ENCODE data around the gene APOB.

Gene APOB

DNA sequence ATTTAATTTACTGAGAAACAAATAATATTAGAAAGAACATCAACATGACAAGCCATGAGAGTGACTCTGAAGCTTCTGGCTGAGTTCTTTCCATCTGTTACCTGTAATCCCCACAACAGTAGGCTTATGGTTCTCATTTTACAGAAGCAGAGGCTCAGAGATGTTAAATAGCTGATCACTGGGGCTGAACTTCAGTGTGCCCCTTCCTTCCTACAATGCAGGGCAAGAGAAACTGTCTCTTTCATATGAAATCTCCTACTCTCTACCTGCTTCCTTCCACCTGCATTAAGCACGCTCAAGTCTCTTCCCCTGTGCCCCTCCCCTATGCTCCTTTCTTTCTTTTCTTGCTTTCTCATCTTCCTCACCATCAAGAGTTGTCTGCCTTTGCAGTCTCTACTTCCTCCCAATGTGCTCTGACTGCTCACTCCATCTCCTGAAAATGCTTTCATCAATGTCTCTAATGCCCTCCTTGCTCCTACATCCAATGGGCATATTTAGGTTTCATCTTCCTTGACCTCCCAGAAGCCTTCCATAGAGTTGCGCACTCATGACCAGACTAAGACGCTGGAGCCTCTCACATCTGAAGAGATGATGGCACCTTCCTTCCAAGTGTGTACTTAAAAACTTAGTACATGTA, 23.7 kb downstream of the APOB start:
- DNase-seq (ENCODE audit: extremely low read depth in 1 of 2, low read depth in 1 of 2): no peak

DNA sequence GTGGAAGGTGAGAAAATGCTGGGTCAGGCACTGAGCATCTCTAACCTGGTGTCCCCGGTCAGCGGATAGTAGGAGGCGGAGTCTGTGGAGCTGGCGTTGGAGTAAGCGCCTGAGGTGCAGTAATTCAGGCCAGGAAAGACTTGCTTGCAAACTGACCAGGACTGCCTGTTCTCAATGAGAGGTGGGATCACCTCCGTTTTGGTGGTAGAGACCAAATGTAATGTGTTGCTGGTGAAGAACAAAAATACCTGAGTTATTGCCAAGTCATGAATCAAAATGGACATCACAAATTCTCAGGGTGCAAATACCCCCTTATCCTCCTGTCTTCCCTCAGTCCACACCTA, 24.2 kb downstream of the APOB start:
- DNase-seq (ENCODE audit: extremely low read depth in 1 of 2, low read depth in 1 of 2): no peak

GRCh38 chr2:21019000-21019677, 24.7 kb downstream of the APOB start:
- DNase-seq (ENCODE audit: extremely low read depth in 1 of 2, low read depth in 1 of 2): no peak

- no peak for DNase-seq (ENCODE audit: extremely low read depth in 1 of 2, low read depth in 1 of 2)
Observed at GRCh38 chr2:21018290-21018689, 25.6 kb downstream of the APOB start.

- DNase-seq (ENCODE audit: extremely low read depth in 1 of 2, low read depth in 1 of 2): no peak
Observed at GRCh38 chr2:21017748-21018276, 26.1 kb downstream of the APOB start.

GRCh38 chr2:21015281-21015645, 28.6 kb downstream of the APOB start:
- DNase-seq (ENCODE audit: extremely low read depth in 1 of 2, low read depth in 1 of 2): no peak

DNA sequence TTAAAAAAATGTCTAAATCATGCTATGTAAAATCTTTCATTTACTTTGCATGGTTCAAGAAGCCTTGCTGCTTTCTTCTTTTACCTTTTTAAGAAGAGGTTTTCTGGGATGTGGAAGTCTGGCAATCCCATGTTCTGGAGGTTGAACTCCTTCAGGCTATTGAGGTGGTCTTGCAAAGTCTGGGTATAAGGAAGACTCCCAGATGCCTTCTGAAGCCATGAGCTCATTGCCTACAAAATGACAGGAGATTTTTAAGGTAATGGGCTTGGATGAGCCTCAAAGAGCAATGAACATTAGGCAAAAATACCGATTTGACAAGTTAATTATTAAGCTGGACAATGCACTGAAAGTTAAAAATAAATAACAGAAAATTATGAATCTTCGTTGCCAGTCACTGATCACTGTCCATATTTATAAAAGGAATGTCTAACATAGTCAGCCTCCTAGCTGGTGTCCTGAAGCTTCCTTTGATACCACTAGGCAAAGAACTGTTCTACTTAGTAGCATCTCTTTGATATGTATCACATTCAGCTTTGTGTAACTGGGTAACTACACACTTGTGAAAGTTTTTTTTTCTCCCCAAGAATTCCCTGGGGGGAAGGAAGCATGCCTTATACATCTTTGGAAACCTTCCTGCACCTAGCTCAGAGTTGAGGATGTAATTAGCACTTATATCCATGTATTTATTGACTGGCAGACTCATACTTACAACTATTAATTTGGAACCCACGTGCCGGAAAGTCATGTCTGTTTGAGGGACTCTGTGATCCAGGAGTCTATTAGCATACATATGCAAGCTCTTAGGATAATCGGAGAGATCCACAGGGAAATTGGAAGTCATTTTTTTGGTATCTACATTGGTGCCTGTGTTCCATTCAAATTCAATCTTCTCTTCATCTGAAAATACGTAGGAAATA, 29.3 kb downstream of the APOB start:
- DNase-seq (ENCODE audit: extremely low read depth in 1 of 2, low read depth in 1 of 2): no peak

DNA sequence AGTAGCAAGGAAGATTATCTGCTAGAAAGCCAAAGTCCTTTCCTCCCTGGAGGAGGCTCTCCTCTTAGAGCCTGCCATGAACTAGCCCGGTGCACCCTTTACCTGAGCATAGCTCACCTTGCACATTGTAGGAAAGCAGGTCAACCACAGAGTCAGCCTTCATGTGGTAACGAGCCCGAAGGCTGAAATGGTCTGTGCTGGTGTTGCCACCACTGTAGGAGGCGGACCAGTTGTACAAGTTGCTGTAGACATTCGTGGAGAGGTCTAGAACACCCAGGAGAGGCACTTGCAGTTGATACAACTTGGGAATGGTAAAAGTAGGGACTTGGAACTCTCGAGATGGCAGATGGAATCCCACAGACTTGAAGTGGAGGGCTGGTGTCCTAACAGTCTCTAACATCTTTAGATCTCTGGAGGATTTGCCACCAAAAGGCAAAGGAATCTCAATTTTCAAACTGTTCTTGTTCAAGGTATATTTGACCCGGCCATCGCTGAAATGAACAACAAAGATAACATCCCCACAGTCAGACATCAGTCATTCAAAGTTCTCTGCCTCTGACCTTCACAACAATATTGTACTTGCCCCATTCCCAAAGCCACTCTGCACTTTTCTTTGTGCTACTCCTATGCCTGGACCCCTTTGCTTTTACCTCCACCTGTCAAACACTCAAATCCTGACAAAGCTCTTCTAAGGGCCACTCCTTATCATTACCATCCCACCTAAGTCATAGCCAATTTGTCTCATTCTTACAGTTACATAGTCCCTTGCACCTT, 30.6 kb downstream of the APOB start:
- no peak for DNase-seq (ENCODE audit: extremely low read depth in 1 of 2, low read depth in 1 of 2)

DNA sequence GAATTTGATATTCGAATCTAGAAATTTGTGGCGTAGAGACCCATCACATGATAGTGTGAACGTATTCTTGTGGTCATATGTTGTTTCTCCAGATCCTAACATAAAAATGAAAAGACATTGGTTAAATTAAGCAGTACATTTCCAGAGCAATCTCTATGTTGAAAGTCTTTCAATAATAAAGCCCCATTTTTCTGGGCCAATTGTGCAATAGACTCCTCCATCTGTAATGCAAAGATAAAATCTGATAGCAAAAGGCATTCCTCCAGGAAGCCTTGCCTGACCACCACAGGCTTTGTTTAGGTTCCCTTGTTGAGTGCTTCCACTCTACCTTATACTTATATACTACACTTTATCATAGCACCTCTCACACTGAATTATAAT, 31.3 kb downstream of the APOB start:
- DNase-seq (ENCODE audit: extremely low read depth in 1 of 2, low read depth in 1 of 2): no peak

- DNase-seq (ENCODE audit: extremely low read depth in 1 of 2, low read depth in 1 of 2): no peak
Observed at GRCh38 chr2:21011876-21012556, 31.9 kb downstream of the APOB start.

DNA sequence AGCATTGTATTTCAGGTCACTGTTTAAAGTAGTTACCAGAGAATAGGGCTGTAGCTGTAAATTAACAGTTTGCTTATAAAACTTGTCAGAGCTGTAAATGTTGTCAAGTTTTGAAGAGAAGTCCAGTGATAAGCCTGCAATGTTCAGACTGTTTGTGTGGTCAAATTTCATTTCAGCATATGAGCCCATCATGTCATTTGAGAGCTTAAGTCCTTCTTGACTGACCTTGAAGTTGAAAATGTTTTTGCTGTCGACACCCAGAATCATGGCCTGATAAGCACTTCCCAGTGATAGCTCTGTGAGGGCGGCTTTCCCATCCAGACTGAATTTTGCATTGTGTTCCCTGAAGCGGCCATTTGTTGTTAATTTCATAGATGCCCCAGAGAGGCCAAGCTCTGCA, 32.4 kb downstream of the APOB start:
- DNase-seq (ENCODE audit: extremely low read depth in 1 of 2, low read depth in 1 of 2): no peak

DNA sequence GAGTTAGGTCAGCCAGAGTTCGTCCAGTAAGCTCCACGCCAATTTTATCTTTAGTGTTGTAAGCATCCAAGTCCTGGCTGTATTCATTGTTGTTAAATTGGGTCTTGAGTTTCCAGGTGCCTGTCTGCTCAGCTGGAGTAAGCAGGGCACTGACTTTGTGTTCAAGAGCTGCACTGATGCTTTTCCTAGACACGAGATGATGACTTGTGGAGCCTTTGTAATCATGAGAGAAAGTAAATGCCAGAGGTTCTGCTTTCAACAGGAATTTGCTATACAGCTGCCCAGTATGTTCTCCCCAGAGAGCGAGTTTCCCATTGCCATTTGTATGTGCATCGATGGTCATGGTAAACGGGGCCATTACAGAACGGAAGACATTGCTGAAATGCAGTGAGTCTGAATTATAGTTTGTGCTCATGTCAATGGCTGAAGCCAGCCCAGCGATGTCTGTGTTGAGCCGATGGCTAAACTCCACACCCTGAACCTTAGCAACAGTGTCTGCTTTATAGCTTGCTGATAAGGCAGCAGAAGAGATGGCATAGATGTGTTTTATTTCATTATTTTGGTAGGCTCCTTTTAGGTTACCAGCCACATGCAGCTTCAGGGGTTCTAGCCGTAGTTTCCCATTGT, 32.9 kb downstream of the APOB start:
- no peak for DNase-seq (ENCODE audit: extremely low read depth in 1 of 2, low read depth in 1 of 2)

GRCh38 chr2:21009662-21010225, 34.1 kb downstream of the APOB start:
- no peak for DNase-seq (ENCODE audit: extremely low read depth in 1 of 2, low read depth in 1 of 2)

GRCh38 chr2:21008790-21009661, 34.8 kb downstream of the APOB start:
- DNase-seq (ENCODE audit: extremely low read depth in 1 of 2, low read depth in 1 of 2): no peak

DNA sequence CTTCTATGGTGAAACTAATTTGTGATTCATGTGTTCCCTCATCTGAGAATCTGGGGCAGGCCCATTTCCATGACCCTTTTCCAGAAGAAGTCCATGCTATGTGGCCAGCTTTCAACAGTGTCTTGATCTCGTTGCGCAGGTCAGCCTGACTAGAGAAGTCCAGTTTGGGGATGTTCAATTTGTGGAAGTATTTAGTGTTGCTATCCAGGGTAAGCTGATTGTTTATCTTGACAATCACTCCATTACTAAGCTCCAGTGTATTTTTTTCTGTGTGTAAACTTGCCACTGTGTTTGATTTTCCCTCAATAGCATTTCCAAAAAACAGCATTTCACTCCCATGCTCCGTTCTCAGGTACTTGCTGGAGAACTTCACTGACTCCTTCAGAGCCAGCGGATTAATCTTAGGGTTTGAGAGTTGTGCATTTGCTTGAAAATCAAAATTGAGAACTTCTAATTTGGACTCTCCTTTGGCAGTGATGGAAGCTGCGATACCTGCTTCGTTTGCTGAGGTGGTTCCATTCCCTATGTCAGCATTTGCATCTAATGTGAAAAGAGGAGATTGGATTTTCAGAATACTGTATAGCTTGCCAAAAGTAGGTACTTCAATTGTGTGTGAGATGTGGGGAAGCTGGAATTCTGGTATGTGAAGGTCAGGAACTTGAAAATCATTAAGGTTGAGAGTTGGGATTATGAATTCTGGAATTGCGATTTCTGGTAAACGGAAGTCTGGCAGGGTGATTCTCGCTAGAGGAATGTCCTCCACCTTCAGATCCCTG, 35.7 kb downstream of the APOB start:
- no peak for DNase-seq (ENCODE audit: extremely low read depth in 1 of 2, low read depth in 1 of 2)

- DNase-seq (ENCODE audit: extremely low read depth in 1 of 2, low read depth in 1 of 2): no peak
Observed at GRCh38 chr2:21007129-21008013, 36.5 kb downstream of the APOB start.

Data from stimulated activated CD8-positive, alpha-beta memory T cell treated with anti-CD3 and anti-CD28 coated beads, Interleukin-7, amount 100 ng/mL, for 48 hours (primary cell).